GM21619 (cell line): ENCODE measurements around the gene RHEBL1.

Source experiments
- ATAC-seq: cut with Tn5 transposase; IDR thresholded peaks from one replicate; pipeline ENCODE4 v1.9.1; 2021; ENCODE audit not compliant: unreplicated experiment

Gene RHEBL1, protein sequence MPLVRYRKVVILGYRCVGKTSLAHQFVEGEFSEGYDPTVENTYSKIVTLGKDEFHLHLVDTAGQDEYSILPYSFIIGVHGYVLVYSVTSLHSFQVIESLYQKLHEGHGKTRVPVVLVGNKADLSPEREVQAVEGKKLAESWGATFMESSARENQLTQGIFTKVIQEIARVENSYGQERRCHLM

DNA sequence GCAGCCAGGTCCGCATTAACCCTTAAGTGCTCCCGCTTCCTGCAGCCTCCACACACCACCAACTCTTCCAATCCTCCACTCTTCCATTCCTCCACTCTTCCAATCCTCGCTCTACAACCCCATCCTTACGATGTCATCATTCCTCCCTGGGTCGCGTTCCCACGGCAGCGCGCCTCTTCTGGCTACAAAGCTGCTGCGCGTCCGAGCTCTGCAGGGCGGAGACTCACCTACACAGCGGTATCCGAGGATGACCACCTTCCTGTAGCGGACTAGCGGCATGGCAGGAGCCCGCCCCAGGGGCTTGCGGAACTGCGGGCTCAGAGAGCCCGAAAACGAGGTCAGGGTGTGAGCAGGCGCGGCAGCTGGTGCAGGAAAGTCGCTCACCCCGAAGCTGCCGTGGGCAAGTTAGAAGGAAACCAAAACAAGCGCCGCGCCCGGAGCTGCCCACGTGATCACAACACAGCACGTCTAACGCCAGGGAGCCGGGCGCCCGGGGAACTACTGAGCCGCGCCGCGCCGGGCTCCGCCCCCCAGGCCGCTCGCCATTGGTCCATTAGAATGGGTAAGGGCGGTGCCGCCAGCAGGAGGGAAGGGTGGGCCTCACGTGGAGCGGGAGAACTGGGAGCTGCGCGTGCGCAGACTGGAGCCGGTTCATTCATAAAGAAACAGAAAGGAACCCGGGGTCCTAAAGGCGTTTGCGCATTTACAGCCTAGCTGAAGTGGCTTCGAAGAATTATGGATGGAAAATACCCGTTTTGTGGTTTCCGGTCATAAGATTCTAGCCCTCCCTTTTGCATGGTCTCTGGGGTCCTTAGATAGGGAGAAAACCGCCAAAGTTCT lies at the start of gene RHEBL1:
Gene RHEBL1 (minus strand): TSS at position 473 of the 840 bp plus-strand sequence. CDS start 194 bp downstream, at position 279.
- peak; percentile 94 for ATAC-seq

- ATAC-seq: no peak
These were observed 41.4 kb upstream of the RHEBL1 start for GRCh38 chr12:49111206-49111605.

- peak; percentile 99 for ATAC-seq
These were observed 40.8 kb upstream of the RHEBL1 start, which contains the start of gene LMBR1L for GRCh38 chr12:49110464-49111155. TSS of gene LMBR1L (minus strand) at chr12:49110847. CDS start at chr12:49110555, 292 bp downstream.

- ATAC-seq: peak; percentile 3
These were observed 40.1 kb upstream of the RHEBL1 start for GRCh38 chr12:49109641-49110463.

DNA sequence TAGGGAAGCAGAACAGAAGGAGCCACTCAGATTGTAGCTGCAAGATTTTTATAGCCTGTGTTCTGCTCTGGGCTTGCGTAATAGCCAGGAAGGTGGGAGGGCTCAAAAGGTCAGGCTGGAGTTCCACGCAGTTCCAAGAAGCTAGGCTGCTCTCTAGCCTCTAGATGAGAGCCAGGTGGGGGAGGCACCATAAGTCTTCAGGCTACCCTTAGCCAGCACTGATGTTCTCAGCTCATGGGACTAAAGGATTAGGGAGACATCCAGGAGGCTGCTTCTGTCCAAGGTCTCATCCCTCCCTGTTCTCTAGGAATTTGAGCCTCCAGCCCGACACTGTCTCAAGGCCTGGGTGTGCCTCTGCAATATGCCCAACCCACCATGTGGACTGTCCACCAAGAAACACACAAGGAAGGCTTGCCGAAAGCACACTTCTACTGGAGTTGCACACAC lies 39.2 kb upstream of the RHEBL1 start:
- ATAC-seq: no peak

- ATAC-seq: no peak
These were observed 35.8 kb upstream of the RHEBL1 start for GRCh38 chr12:49105504-49106084.

DNA sequence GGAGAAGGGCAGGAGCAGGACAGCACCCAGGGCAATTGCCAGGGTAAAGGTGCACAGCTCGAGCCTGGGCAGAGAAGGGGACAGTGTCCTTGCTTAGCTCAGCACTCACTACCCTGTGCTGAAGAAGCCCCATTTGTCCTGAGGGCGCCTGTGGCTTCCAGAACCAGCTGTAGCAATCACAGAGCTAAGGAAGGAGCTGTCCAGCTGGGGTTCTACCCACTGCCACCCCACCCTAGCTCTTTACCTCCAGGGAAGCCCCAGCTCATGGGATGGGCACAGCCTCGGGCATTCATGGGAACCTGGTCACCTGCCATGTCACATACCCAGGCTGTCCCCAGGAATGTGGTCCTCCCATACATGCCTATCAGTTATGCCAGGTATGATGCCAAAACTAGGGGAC lies 35.0 kb upstream of the RHEBL1 start:
- ATAC-seq: no peak

- ATAC-seq: no peak
These were observed 30.6 kb upstream of the RHEBL1 start for GRCh38 chr12:49100380-49100779.

DNA sequence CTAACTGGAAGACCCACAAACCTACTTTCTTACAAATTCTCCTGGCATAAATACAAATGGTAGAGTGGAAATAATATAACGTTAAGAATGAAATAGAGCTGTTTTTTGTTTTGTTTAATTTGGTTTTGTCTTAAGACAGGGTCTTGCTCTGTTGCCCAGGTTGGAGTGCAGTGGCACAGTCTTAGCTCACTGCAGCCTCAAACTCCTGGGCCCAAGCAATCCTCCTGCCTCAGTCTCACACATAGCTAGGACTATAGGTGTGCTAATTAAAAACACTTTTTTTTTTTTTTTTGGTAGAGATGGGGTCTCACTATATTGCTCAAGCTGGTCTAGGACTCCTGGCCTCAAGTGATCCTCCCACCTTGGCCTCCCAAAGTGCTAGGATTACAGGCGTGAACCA lies 28.9 kb upstream of the RHEBL1 start:
- ATAC-seq: no peak

- no peak for ATAC-seq
These were observed 28.3 kb upstream of the RHEBL1 start for GRCh38 chr12:49098035-49098451.

GRCh38 chr12:49097381-49097780 lies 27.6 kb upstream of the RHEBL1 start:
- no peak for ATAC-seq

- no peak for ATAC-seq
These were observed 25.2 kb upstream of the RHEBL1 start for GRCh38 chr12:49094975-49095365.

DNA sequence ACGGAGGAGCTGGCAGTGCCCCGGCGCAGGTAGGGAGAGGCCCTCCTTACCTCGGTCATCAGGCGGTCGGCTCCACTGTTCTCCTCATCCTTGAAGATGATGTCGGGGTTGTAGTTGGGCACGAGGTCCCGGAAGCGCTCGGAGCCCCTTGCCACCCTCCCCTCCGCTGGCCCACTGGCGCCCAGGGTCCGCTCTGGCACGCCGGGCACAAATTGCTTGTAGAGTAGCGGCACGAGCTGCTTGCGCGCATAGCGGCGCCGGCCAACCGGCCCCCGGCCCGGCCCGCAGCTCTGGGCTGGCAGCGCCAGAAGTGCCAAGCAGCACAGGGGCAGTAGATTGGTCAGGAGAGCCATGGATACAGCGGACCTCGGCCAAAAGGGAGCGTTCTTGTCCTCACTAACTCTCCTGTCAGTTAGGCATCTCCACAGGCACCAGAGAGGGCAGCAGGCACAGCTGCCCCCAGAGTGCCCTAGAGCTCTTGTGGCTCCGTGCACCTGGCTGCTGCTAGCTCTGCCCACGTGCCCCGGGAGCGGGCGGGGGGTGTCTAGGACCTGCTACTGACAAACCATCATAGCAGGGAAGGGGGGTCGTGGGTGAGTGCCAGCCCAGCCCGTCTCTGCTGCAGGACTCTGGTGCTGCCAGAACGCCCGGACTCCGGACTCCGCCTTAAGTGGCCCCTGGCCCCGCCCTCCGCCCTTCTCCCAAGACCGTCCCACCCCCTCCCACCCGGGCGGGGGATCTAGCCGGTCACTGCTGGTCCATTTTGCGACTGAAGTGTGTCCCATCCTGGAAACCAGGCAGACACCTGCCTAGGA lies 24.6 kb upstream of the RHEBL1 start, which contains the start of gene DHH:
Gene DHH (minus strand): TSS at position 642 of the 815 bp plus-strand sequence. CDS start 289 bp downstream, at position 353.
- ATAC-seq: no peak

DNA sequence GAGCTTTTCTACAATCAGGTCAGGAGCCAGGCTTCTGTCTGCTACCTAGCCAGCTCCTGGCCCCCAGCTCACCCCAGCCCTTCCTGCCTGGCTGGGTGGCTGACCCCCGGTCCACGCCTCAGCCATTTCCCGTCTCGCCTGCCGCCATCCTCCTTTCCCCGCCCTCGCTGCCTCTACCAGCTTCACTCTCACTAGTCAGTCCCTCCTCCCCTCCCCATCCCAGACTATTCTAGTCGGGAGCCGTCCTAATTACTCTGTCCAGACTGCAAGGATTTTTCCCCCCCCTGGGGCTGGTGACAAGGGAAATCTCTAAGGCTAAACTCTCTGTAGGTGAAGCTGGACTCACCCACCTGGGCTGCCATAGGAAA lies 24.0 kb upstream of the RHEBL1 start:
- no peak for ATAC-seq

- no peak for ATAC-seq
These were observed 23.1 kb upstream of the RHEBL1 start for GRCh38 chr12:49092816-49093406.

DNA sequence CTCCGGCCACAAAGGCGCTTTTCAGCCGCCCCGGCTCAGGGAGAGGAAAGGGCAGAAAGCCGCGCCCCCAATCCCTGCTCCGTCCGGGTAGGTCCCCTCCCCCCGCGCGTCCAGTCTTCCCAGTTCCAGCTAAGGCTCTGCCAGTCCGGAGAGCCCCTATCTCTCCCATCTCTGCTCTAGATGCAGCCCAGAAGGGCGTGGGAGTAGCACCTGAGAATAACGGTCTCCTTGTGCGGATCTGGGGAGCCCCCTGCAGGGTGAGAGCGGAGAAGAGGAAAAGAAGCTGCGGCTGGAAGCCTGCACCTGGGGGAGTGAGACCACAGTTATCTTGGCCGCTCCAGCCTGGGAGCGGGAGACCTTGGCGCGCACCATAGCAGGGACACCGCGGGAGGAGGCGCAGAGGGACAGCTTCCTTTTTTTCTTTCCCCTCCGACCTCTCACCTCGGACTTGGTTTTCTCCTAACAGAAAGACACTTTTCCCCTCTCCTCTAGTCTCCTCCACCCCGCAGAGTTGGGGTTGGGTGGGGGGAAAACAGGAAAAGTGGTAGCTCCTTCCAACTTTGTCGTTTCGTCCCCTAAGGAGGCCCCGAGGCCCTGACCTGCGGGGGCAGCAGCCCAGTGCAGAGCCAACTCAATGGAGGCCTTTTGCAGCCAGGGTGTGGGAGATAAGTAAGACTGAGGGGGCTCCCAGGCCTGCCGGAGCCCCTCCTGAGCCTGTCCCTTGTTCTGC lies 22.5 kb upstream of the RHEBL1 start:
- ATAC-seq: no peak

DNA sequence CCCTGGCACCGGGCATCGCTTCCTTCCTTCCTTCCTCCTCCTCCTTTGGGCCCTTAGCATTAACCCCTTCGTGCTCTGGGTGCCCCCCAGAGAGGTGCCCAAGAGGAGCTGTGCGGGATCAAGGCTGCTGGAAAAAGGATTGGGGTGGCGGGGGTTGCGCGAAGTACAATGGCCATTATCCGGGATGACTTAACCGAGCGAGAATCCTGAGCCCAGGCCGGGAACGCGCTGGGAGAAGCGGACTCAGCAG lies 22.0 kb upstream of the RHEBL1 start:
- no peak for ATAC-seq

DNA sequence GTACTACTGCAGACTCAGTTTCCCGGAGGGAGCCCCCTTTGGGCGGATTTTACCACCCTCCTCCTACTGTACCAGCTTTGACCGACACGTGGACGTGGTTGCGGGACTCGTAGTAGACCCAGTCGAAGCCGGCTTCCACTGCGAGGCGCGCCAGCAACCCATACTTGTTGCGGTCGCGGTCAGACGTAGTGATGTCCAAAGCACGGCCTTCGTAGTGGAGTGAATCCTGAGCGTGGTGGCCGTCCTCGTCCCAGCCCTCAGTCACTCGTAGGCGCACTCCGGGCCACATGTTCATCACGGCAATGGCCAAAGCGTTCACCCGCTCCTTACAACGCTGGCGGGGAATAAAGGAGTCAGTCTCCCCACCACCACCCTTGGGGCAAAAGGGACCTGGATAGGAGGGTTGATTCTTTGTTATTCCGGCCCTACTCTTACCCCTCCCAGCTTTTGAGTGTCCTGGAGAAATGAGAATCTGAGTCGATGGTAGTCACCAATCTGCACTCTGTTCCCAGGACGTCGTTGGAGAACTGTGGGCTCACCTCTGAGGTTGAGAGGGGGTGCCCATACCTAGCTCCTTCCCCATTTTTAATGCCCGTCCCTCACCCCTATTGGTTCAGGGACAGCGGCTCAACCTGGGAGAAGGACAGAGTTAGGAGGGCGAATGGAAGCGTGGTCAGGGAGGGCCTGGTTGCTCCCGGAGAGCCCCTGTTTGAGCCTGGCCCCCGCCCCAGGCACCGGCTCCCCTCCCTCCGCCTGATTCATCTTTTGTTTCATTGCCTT lies 21.5 kb upstream of the RHEBL1 start:
- ATAC-seq: no peak
